Gastrocnemius medialis (tissue), 4 donors: Measurements from ENCODE around the gene ARHGAP1. TPM values are rescaled to one million over a fixed set of nuclear protein-coding genes. Genes with fewer than 3 reads are reported as not detected.

Experiments
- ATAC-seq, 2 donors: fragments of 150-250 bp; one replicate each; pipeline ENCODE4 v1.9.1; 2016
- DNase-seq, 2 donors: peaks; one replicate each; pipeline ENCODE4 v3.0.0-alpha.2; 2019
- H3K27ac ChIP-seq, 4 donors: fragments of 200-600 bp; sonication (generic); 1 replicate in 1 of 4; 2 replicates in 3 of 4; pipeline ENCODE4 v1.5.1; 2016 to 2018; ENCODE audit warnings: mild to moderate bottlenecking in 2 of 4, moderate library complexity in 1 of 4
- H3K27me3 ChIP-seq, 3 donors: fragments of 200-600 bp; sonication (generic) in 2 of 3; 1 replicate in 1 of 3; 2 replicates in 2 of 3; pipeline versions ENCODE4 v1.5.1 to v1.6.0; 2016 to 2019; ENCODE audit warnings: mild to moderate bottlenecking in 1 of 3, moderate library complexity in 1 of 3
- H3K36me3 ChIP-seq, 2 donors: fragments of 200-600 bp; sonication (generic) in 1 of 2; one replicate each; pipeline ENCODE4 v1.5.1; 2017 to 2018
- H3K4me1 ChIP-seq, 2 donors: fragments of 200-600 bp; sonication (generic) in 1 of 2; one replicate each; pipeline ENCODE4 v1.5.1; 2016 to 2017; ENCODE audit warnings: mild to moderate bottlenecking in 2 of 2
- H3K4me3 ChIP-seq, 4 donors: fragments of 200-600 bp; sonication (generic) in 3 of 4; 1 replicate in 1 of 4; 2 replicates in 3 of 4; pipeline ENCODE4 v1.5.1; 2016 to 2019; ENCODE audit warnings: mild to moderate bottlenecking in 2 of 4
- H3K9me3 ChIP-seq, 3 donors: fragments of 200-600 bp; sonication (generic) in 2 of 3; 1 replicate in 1 of 3; 2 replicates in 2 of 3; pipeline ENCODE4 v1.5.1; 2016 to 2019
- POLR2A ChIP-seq, 2 donors: fragments of 450-650 bp; IDR thresholded peaks; one replicate each; pipeline ENCODE4 v1.6.1; 2017; ENCODE audit warnings: antibody characterized with exemption in 2 of 2, mild to moderate bottlenecking in 2 of 2, moderate library complexity in 2 of 2
- in situ Hi-C, 4 donors: fragments of 200-750 bp; cut with MboI; loops; one replicate each; pipeline versions ENCODE4 v1.15.0 to v1.8.0; 2017; ENCODE audit warnings: low sequenced_read_pairs in 4 of 4
- intact Hi-C: fragments of 100-400 bp; cut with DNase I; formaldehyde crosslinking; loops from one replicate; pipeline ENCODE4 v1.15.1; 2023; ENCODE audit warnings: low total_unique reads
- total RNA-seq, 4 donors: library from RNA; depleted of rRNA; stranded (reverse); fragments of >200 nt; gene quantifications; one replicate each; pipeline versions ENCODE4 v1.1.0 to v1.2.3, GENCODE V29; 2016
- TF ChIP-seq, protein P1 (sequence below), 5 experiments: fragments of 450-650 bp in 3 of 5; fragments of 200-600 bp in 2 of 5; sonication (generic) in 2 of 5; IDR thresholded peaks in 4 of 5; conservative IDR thresholded peaks in 1 of 5; 1 replicate in 4 of 5; 2 replicates in 1 of 5; pipeline ENCODE4 v1.5.1; 2016 to 2019; ENCODE audit warnings: antibody characterized with exemption in 5 of 5, mild to moderate bottlenecking in 3 of 5, moderate library complexity in 3 of 5

The ARHGAP1 gene
- total RNA-seq, 4 donors from 2014 or later, result 11.1 to 34.8 (median 24.6) TPM

DNA sequence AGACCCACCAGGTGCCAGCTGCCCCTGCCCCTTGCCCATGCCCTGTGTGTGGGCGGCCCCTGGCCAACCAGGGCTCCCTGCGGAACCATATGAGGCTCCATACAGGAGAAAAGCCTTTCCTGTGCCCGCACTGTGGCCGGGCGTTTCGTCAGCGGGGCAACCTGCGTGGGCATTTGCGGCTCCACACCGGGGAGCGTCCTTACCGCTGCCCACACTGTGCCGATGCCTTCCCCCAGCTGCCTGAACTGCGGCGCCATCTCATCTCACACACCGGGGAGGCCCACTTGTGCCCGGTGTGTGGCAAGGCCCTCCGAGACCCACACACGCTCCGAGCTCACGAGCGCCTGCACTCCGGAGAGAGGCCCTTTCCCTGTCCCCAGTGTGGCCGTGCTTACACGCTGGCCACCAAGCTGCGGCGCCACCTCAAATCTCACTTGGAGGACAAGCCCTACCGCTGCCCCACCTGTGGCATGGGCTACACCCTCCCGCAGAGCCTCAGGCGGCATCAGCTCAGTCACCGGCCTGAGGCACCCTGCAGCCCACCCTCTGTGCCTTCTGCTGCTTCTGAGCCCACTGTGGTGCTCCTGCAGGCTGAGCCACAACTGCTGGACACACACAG, 4.8 kb upstream of the ARHGAP1 start:
- peaks cover 14 to 20% of the 10 kb centered on the region in 2 donors for H3K4me1 ChIP-seq
- H3K9me3 ChIP-seq, result no peaks in the 10 kb centered on the region
- TF ChIP-seq, protein P1, sequence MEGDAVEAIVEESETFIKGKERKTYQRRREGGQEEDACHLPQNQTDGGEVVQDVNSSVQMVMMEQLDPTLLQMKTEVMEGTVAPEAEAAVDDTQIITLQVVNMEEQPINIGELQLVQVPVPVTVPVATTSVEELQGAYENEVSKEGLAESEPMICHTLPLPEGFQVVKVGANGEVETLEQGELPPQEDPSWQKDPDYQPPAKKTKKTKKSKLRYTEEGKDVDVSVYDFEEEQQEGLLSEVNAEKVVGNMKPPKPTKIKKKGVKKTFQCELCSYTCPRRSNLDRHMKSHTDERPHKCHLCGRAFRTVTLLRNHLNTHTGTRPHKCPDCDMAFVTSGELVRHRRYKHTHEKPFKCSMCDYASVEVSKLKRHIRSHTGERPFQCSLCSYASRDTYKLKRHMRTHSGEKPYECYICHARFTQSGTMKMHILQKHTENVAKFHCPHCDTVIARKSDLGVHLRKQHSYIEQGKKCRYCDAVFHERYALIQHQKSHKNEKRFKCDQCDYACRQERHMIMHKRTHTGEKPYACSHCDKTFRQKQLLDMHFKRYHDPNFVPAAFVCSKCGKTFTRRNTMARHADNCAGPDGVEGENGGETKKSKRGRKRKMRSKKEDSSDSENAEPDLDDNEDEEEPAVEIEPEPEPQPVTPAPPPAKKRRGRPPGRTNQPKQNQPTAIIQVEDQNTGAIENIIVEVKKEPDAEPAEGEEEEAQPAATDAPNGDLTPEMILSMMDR (IDR thresholded peaks at IDR 0.05 in 4 of 5, conservative IDR thresholded peaks at IDR 0.05 in 1 of 5), result no peak
- TF ChIP-seq POLR2A (IDR thresholded peaks at IDR 0.05), result no peak
- H3K4me3 ChIP-seq, result no peak overlapping the region
- in situ Hi-C loops, result no loop called here
- DNase-seq (no peak), ATAC-seq (no peak)
- intact Hi-C loops, result loop anchor here (10.0 kb wide), 1 partner anchor 470 kb away; the partner anchor contains the start of gene ARFGAP2
- no peak overlapping the region for H3K27ac ChIP-seq
- H3K27me3 ChIP-seq, result no peaks in the 10 kb centered on the region
- H3K36me3 ChIP-seq, result peaks cover 0 to 52% of the 10 kb centered on the region in 2 donors

DNA sequence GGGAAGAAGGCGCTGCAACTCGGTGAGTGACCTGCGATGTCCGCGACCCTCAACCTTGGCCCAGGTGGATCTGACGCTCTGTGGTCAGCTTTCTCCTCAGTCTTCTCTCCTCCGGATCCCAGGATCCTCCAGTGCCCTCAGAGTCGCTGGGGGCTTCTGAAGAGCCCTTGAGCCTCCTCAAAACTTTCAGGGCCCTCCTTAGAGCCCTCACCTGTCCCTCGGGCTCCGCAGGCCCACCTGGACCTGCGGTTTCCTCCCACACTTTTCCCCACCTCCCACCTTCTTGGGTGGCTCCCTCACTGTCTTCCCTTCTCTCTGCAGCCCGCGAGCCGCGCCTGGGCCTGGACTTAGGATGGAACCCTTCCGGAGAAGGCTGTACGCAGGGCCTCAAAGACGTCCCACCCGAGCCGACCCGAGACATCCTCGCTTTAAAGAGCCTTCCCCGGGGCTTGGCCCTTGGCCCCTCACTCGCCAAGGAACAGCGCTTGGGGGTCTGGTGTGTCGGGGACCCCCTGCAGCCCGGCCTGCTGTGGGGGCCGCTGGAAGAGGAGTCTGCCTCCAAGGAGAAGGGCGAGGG, 747 bp upstream of the ARHGAP1 start:
- ATAC-seq, result no peak
- H3K27ac ChIP-seq, result peak overlapping the region; percentile 88 to 100 (median 94)
- H3K4me1 ChIP-seq, result peaks cover 53 to 55% of the 10 kb centered on the region in 2 donors
- H3K36me3 ChIP-seq, result peaks cover 0 to 42% of the 10 kb centered on the region in 2 donors
- peak overlapping the region; percentile 70 to 99 (median 93) for H3K4me3 ChIP-seq
- intact Hi-C loops (loop anchor here (5.0 to 10.0 kb wide), 2 partner anchors 339 to 474 kb away; partner anchors contain the start of gene ARFGAP2), in situ Hi-C loops (no loop called here)
- no peaks in the 10 kb centered on the region for H3K27me3 ChIP-seq
- no peak for DNase-seq
- no peak for TF ChIP-seq POLR2A (IDR thresholded peaks at IDR 0.05)
- TF ChIP-seq, protein P1 (IDR thresholded peaks at IDR 0.05 in 4 of 5, conservative IDR thresholded peaks at IDR 0.05 in 1 of 5), result no peak
- no peaks in the 10 kb centered on the region for H3K9me3 ChIP-seq

DNA sequence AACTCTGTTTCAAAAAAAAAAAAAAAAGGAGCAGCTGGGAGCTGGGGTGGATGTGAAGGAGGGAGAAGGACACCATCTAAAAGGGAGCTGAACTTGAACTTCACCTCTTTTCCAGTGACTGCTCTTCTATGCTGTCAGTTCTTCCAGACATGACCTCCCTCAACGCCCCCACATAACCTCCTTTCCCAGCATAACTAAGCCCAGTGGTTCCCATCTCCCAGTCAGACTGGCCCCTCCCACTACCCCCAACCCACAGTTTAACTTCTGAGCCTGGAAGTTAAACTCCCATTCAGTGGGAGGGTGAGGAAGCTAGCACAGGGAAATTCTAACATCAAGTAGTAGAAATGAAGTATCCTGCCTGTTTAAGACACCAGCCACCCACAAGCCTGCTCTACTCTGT, 1.8 kb downstream of the ARHGAP1 start:
- H3K9me3 ChIP-seq, result no peaks in the 10 kb centered on the region
- TF ChIP-seq POLR2A (IDR thresholded peaks at IDR 0.05), result no peak
- TF ChIP-seq, protein P1 (IDR thresholded peaks at IDR 0.05 in 4 of 5, conservative IDR thresholded peaks at IDR 0.05 in 1 of 5), result no peak
- DNase-seq (no peak), ATAC-seq (no peak)
- intact Hi-C loops, result no loop called here
- peak overlapping the region; percentile 74 to 92 (median 81) for H3K27ac ChIP-seq
- no peaks in the 10 kb centered on the region for H3K27me3 ChIP-seq
- H3K36me3 ChIP-seq, result peaks cover 0 to 40% of the 10 kb centered on the region in 2 donors
- peak overlapping the region in 1 of 4 donors; percentile 91 for H3K4me3 ChIP-seq
- peaks cover 69 to 70% of the 10 kb centered on the region in 2 donors for H3K4me1 ChIP-seq
- in situ Hi-C loops, result no loop called here

DNA sequence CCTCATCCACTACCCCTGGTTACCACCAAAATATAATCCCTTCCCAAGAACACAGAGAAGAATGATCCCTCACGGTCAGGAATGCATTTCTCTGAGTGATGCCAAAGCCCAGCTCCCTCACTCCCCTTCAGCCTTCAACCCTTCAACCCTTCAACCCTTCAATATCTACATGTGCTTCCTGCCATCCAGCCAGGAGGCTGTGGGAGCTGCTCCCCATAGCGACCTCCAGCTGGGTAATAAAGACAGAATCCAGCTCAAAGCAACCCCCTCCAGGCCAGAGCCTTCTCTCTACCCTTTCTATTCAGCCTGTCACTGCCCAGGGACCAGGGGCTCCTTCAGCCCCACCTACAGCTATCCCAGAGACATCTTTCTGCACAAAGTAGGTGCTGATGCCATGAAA, 2.7 kb downstream of the ARHGAP1 start:
- DNase-seq (no peak), ATAC-seq (no peak)
- TF ChIP-seq POLR2A (IDR thresholded peaks at IDR 0.05), result no peak
- TF ChIP-seq, protein P1 (IDR thresholded peaks at IDR 0.05 in 4 of 5, conservative IDR thresholded peaks at IDR 0.05 in 1 of 5), result no peak
- H3K36me3 ChIP-seq, result peaks cover 0 to 37% of the 10 kb centered on the region in 2 donors
- in situ Hi-C loops, result no loop called here
- peaks cover 65 to 70% of the 10 kb centered on the region in 2 donors for H3K4me1 ChIP-seq
- peak overlapping the region; percentile 74 to 88 (median 77) for H3K27ac ChIP-seq
- intact Hi-C loops, result loop anchor here (2.0 kb wide), 1 partner anchor 23 kb away; no protein-coding TSS in a partner anchor
- no peaks in the 10 kb centered on the region for H3K9me3 ChIP-seq
- H3K4me3 ChIP-seq, result no peak overlapping the region
- no peaks in the 10 kb centered on the region for H3K27me3 ChIP-seq
